Measurements from ENCODE around the gene FETUB. TPM values are rescaled to one million over a fixed set of nuclear protein-coding genes. Genes with fewer than 3 reads are reported as not detected.

FETUB gene
- total and polyA plus RNA-seq, 2 of the 4 experiments (the other 2 are of a cell fraction): not detected

GRCh38 chr3:186622651-186623310, 17.4 kb upstream of the FETUB start:
- Histone ChIP-seq H3K56ac (ENCODE audit: extremely low read depth, insufficient read depth, low read length) (no peak overlapping the region), H3K9me1 (ENCODE audit: insufficient read depth, low read length) (no peaks in the 10 kb centered on the region), H3K4me1 (ENCODE audit: control insufficient read depth, insufficient read depth, low read length) (no peaks in the 10 kb centered on the region), H4K20me1 (ENCODE audit: insufficient read depth, low read length) (no peaks in the 10 kb centered on the region), H3K27me3 (ENCODE audit: control insufficient read depth, insufficient read depth, low read length) (peaks cover 8% of the 10 kb centered on the region), H3K27ac (ENCODE audit: insufficient read depth, low read length) (no peak overlapping the region), H3K36me3 (ENCODE audit: control insufficient read depth, insufficient read depth, low read length) (no peaks in the 10 kb centered on the region), H3K79me1 (ENCODE audit: low read depth in 1 of 2, low read length in 2 of 2) (no peaks in the 10 kb centered on the region), H4K91ac (ENCODE audit: insufficient read depth, low read depth, low read length) (no peak overlapping the region), H3K4me3 (ENCODE audit: insufficient read depth, low read depth, low read length) (no peak overlapping the region), H2BK120ac (ENCODE audit: low read depth, low read length) (no peak overlapping the region), H2BK15ac (ENCODE audit: low read depth, low read length) (no peak overlapping the region), H4K5ac (ENCODE audit: low read depth, low read length) (no peak overlapping the region), H2AK5ac (ENCODE audit: low read depth, low read length) (no peak overlapping the region), H2AK9ac (replicated peaks; ENCODE audit: low read depth, low read length, poor library complexity) (no peak overlapping the region), H2BK5ac (ENCODE audit: low read depth, low read length, poor library complexity, severe bottlenecking) (no peak overlapping the region), H3K9me3 (ENCODE audit: control insufficient read depth, insufficient read depth, low read length) (no peaks in the 10 kb centered on the region), H2BK20ac (ENCODE audit: low read depth, low read length) (no peak overlapping the region), H2AFZ (replicated peaks; ENCODE audit: low read length, poor library complexity) (no peak overlapping the region), H3K9ac (ENCODE audit: low read depth, low read length) (no peak overlapping the region), H4K8ac (ENCODE audit: low read depth in 2 of 2, low read length in 2 of 2) (no peak overlapping the region), H3K4ac (ENCODE audit: low read depth, low read length) (no peak overlapping the region), H3K4me2 (ENCODE audit: low read depth, low read length) (no peak overlapping the region), H3K14ac (replicated peaks; ENCODE audit: low read depth, low read length) (no peak overlapping the region), H3K18ac (ENCODE audit: low read depth, low read length) (no peak overlapping the region), H3K23ac (ENCODE audit: low read depth, low read length) (no peak overlapping the region)
- dilution Hi-C loops (cut with HindIII; ENCODE audit: low sequenced_read_pairs, unreplicated experiment) (no loop called here), in situ Hi-C loops (cut with MboI; ENCODE audit: low sequenced_read_pairs) (no loop called here), intact Hi-C loops (cut with micrococcal nuclease) (no loop called here)
- ATAC-seq (ENCODE audit: low read depth): no peak
- ChIA-PET POLR2A (ENCODE audit: unreplicated experiment) (no interaction called here), CTCF (interaction anchor here (0.7 kb wide), 1 partner anchor 529 kb away, joined by 5 read pairs; no protein-coding TSS in a partner anchor)
- no peak for TF ChIP-seq CHD1 (IDR thresholded peaks at IDR 0.05; ENCODE audit: low read depth, low read length)
- WGBS, 2 experiments (ENCODE audit: extremely low coverage in 2 of 2, insufficient read length in 1 of 2): no CpG with 5 or more reads among the region's 2 CpGs
- no peak for DNase-seq
- no TSS peak for BruUV-seq (replicated peaks)

All from IMR-90 (cell line).